NCI-H187 treated with DMSO at 0.1 percent for 48 hours (cell line): ENCODE results near the gene CNGA3.

Experiments
- DNase-seq: peaks from one replicate; lab custom pipeline; 2025; lab: John Stamatoyannopoulos, UW

CNGA3 gene

GRCh38 chr2:98329549-98329948 is 16.7 kb upstream of the CNGA3 start:
- DNase-seq = no peak

GRCh38 chr2:98332989-98333388 is 13.3 kb upstream of the CNGA3 start:
- DNase-seq = no peak

GRCh38 chr2:98333922-98334321 is 12.3 kb upstream of the CNGA3 start:
- DNase-seq = no peak

GRCh38 chr2:98334439-98335078 is 11.7 kb upstream of the CNGA3 start:
- peak; percentile 92 for DNase-seq

- no peak for DNase-seq
Observed at GRCh38 chr2:98335271-98335670, 11.0 kb upstream of the CNGA3 start.

GRCh38 chr2:98341241-98341640 is 5.0 kb upstream of the CNGA3 start:
- no peak for DNase-seq

GRCh38 chr2:98343285-98343684 is 3.0 kb upstream of the CNGA3 start:
- DNase-seq = no peak

DNA sequence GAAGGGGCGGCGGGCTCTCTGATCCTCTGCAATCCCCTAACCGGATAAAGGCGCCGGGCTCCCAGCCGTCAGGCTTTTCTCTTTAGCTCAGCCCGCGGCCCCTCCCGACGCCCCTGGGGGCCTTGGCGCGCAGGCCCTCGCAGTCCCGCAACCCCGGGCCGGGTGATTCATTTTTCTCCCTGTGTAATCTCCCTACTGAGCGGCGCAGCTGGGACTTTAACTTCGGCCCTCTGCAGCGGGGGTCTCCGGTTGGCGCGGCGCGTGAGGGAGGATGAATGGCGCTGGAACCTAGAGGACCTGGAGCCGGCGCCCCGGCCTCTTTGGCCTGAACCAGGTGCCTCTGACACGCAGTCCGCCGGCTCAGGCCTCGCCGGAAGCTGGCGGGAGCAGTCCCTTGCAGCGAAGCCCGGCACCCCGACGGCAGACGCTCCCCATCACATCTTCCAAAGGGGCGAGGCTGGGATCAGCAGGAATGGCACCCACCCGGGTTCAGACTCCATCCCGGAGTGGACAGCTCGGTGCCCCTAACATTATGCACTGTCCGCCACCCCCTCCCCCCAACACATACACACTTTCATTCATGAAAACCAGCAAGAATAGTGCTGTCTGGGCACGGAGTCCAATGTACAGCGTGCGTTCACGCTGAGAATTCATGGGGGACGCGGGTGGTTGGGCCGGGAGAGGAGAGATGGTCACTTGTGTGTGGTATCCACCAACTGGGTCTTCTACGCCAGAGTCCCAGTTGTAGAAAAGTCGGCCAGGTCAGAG is 1.2 kb downstream of the CNGA3 start:
- no peak for DNase-seq

- DNase-seq = no peak
Observed at GRCh38 chr2:98348066-98348561, 1.9 kb downstream of the CNGA3 start.

GRCh38 chr2:98350411-98350810 is 4.2 kb downstream of the CNGA3 start:
- DNase-seq = no peak

DNA sequence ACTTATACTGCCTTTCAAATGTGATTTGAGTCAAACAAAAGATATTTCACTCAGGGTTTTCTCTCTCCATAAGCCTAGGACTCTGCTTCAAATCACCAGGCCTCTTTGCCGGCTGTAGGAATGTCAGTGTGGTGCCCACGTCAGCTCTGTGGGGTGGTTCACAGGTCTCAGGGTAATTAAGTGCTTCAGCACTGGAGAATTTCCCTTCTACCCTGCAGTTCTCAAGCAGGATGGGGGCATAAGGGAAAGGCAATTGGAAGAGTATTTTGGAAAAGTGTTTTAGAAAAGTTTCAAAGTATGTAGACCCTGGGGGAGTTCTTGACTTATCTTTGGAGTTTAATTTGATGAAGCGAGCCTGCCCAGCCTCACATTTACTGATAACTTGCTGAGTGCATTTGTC is 9.6 kb downstream of the CNGA3 start:
- DNase-seq = no peak

- DNase-seq = no peak
Observed at GRCh38 chr2:98356729-98357128, 10.5 kb downstream of the CNGA3 start.

GRCh38 chr2:98357849-98358248 is 11.6 kb downstream of the CNGA3 start:
- DNase-seq = no peak

DNA sequence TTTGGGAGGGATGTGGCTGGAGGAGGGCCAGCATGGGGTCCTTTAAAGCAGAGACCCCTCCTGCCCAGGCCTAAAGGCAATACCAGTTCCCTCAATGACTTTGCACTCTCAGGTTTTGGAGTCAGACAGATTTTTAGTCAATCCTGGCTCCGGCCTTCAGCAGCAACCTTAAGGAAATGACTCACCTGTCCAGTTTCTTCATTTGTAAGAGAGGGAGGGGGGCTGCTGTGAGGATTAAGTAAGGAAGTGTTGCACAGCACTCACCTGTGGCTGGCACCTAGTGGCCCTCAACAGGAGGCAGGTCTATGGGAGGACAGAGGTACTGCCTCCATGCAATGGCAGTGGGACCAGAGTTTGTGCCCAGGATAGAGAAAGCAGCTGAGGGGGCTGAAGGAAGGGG is 13.7 kb downstream of the CNGA3 start:
- DNase-seq = no peak

DNA sequence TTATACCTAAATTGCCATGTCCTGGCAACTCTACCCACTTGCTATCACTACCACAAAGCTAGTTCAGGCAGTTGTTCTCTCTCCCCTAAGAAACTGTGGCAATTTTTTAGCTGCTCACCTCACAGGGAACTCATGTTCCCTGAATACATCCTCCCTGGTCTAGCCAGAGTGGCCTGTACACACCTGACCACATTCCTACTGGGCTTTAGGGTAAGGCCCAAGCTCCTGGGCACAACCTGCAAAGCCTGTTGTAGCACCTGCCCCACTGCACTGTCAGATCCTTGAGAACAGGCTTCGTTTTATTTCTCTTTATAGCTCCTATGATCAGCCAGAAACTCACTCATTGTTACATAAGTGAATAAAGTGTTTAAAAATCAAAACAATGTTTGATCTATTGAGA is 21.5 kb downstream of the CNGA3 start:
- DNase-seq = no peak

DNA sequence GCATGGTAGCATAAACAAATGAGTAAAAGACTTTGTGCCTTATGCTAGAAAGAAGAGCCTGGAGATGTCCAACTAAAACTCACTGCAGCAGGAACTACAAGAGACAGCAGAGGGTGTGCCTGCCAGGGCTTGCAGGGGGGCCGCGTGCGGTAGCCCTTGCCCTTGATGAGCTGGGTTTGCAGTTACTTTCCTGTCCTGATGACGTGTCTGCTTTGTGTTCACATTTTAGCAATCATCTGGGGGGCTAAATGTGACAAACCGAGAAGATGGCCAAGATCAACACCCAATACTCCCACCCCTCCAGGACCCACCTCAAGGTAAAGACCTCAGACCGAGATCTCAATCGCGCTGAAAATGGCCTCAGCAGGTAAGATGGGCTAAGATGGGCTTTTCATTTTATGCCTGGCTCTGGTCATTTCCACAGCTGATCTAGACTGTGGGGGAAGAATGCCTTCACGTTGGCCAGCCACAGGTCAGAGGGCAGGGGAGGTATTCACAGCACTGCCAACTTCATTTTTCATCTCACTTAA is 23.5 kb downstream of the CNGA3 start:
- no peak for DNase-seq

GRCh38 chr2:98372121-98372520 is 25.9 kb downstream of the CNGA3 start:
- no peak for DNase-seq

GRCh38 chr2:98372579-98372978 is 26.3 kb downstream of the CNGA3 start:
- no peak for DNase-seq

GRCh38 chr2:98374286-98374685 is 28.0 kb downstream of the CNGA3 start:
- DNase-seq = no peak

DNA sequence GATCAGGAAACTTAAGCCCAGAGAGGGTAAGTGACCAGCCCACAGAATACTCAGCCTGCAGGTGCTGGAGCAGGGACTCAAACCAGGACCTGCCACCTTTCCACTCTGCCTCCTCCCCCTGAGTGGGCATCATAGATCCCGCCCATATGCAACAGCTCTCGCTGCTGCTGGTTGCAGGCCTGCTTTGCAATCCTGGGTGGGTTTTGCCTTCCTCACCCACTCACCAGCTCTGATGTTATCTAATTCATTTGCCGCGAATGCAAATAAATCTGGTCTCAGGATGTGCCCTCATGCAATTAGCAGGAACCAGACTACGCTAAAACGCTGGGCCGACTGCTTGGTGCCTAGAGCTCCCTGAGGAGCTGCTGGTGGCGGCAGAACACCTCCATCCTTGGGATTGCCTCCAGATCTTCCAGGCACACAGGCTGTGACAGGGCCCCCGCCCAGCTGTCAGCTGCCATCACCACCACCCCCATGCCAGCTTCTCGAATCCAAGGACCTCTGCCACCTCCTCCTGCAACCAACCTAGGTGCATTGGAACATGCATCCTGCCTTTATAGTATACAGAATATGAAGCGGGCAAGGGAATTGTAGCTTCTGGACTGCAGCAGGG is 28.8 kb downstream of the CNGA3 start:
- no peak for DNase-seq

DNA sequence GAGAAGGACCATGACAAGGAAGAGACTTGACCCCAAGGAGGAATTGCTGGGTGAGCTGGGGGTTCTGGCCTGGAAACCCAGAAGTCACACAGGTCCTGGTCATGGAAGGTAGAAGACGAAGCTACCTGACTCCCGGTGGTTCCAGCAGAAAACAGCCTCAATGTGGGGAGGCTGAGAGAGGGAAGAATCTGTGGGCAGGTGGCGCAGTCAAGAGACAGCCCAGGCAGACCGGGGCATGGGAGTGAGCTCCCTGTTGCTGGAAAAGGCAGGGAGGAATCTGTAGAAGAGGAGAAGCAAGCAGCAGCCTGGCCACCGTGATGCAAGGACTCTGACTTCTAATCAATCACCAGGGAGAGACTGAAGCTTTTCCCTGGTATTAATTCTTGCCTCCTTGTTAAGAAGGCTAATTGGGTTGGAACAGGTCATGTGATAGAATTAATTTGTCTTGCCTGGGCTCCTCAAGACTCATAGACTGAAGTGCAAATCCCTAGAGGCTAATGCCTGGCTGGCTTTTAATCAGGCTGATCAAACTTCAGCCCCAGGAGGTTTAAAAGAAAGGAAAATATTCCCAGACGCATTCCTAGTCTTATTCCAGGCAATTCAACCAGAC is 30.1 kb downstream of the CNGA3 start:
- no peak for DNase-seq

GRCh38 chr2:98376996-98377395 is 30.7 kb downstream of the CNGA3 start:
- no peak for DNase-seq

- DNase-seq = no peak
Observed at GRCh38 chr2:98377544-98377943, 31.3 kb downstream of the CNGA3 start.
